WTC11 (cell line): ENCODE data around the gene FAM161A. TPM values are rescaled to one million over a fixed set of nuclear protein-coding genes. Genes with fewer than 3 reads are reported as not detected.
"Not testable (repeated sequence)": the region's sequence is repeated elsewhere in the genome, so short reads cannot be mapped to it uniquely, and the experiment has no call there.

ENCODE experiments used
- ATAC-seq: fragments of 200-7000 bp; cut with Tn5 transposase; 2 replicates; pipeline ENCODE4 v1.10.0; 2021; ENCODE audit warnings: mild to moderate bottlenecking, moderate library complexity
- CTCF ChIA-PET: fragments of 300-600 bp; sonication (Branson Sonifier 250); formaldehyde crosslinking; loops from one replicate; lab custom pipeline; 2021; ENCODE audit warnings: antibody characterized with exemption; lab: Charles Lee
- POLR2A ChIA-PET: fragments of 350-600 bp; sonication (Branson Sonifier 250); formaldehyde crosslinking; loops from one replicate; lab custom pipeline; 2021; ENCODE audit warnings: antibody characterized with exemption; lab: Charles Lee
- DNase-seq: peaks from one replicate; pipeline ENCODE4 v3.0.0; 2021; ENCODE audit warnings: low spot score
- H3K27ac Mint-ChIP-seq: 2 replicates; pipeline ENCODE4 v1.8.0; 2021; ENCODE audit warnings: mixed read lengths
- H3K27me3 Mint-ChIP-seq: 2 replicates; pipeline ENCODE4 v1.8.0; 2021; ENCODE audit warnings: low read depth, mild to moderate bottlenecking, moderate library complexity, mixed read lengths
- H3K36me3 Mint-ChIP-seq: 2 replicates; pipeline ENCODE4 v1.8.0; 2021; ENCODE audit warnings: mixed read lengths
- H3K4me1 Mint-ChIP-seq: 2 replicates; pipeline ENCODE4 v1.8.0; 2022; ENCODE audit warnings: mixed read lengths
- H3K4me3 Mint-ChIP-seq: 2 replicates; pipeline ENCODE4 v1.8.0; 2021; ENCODE audit warnings: mild to moderate bottlenecking, moderate library complexity, mixed read lengths
- H3K9me3 Mint-ChIP-seq: 2 replicates; pipeline ENCODE4 v1.8.0; 2021; ENCODE audit warnings: mixed read lengths
- AFF4 ChIP-seq: sonication (generic); formaldehyde crosslinking; IDR thresholded peaks from 2 replicates; pipeline ENCODE4 v1.8.1; 2023; ENCODE audit warnings: mild to moderate bottlenecking, missing genetic modification reagents, borderline replicate concordance
- CBFB ChIP-seq: sonication (generic); formaldehyde crosslinking; IDR thresholded peaks from 2 replicates; pipeline ENCODE4 v1.8.1; 2022; ENCODE audit warnings: mild to moderate bottlenecking, low read depth, missing genetic modification reagents
- FOXK1 ChIP-seq: sonication (generic); formaldehyde crosslinking; IDR thresholded peaks from 2 replicates; pipeline ENCODE4 v1.8.0; 2022; ENCODE audit warnings: mild to moderate bottlenecking, moderate library complexity, missing genetic modification reagents
- HMGXB4 ChIP-seq: sonication (generic); formaldehyde crosslinking; IDR thresholded peaks from 2 replicates; pipeline ENCODE4 v1.8.1; 2023; ENCODE audit warnings: mild to moderate bottlenecking, moderate library complexity, missing genetic modification reagents
- JAZF1 ChIP-seq: fragments of 250-450 bp; sonication (Bioruptor Pico); IDR thresholded peaks from 2 replicates; pipeline ENCODE4 v1.9.0; 2021; ENCODE audit warnings: moderate library complexity, mild to moderate bottlenecking, inconsistent platforms
- MAX ChIP-seq: sonication (generic); formaldehyde crosslinking; IDR thresholded peaks from 2 replicates; pipeline ENCODE4 v1.8.0; 2022; ENCODE audit warnings: mild to moderate bottlenecking, missing genetic modification reagents
- MYBL2 ChIP-seq: sonication (generic); formaldehyde crosslinking; IDR thresholded peaks from 2 replicates; pipeline ENCODE4 v1.8.1; 2023; ENCODE audit warnings: mild to moderate bottlenecking, moderate library complexity, missing genetic modification reagents
- NFE2L1 ChIP-seq: sonication (generic); formaldehyde crosslinking; IDR thresholded peaks from 2 replicates; pipeline ENCODE4 v1.8.1; 2023; ENCODE audit warnings: missing genetic modification reagents
- PRRX2 ChIP-seq: fragments of 250-450 bp; sonication (Bioruptor Pico); IDR thresholded peaks from 2 replicates; pipeline ENCODE4 v1.8.0; 2021; ENCODE audit warnings: mild to moderate bottlenecking
- TCF7 ChIP-seq: sonication (generic); formaldehyde crosslinking; IDR thresholded peaks from 2 replicates; pipeline ENCODE4 v1.8.0; 2022; ENCODE audit warnings: mild to moderate bottlenecking, low read depth, missing genetic modification reagents, moderate library complexity
- ZMAT4 ChIP-seq: fragments of 250-450 bp; sonication (Bioruptor Pico); IDR thresholded peaks from 2 replicates; pipeline ENCODE4 v1.9.0; 2021; ENCODE audit warnings: mild to moderate bottlenecking
- ZNF121 ChIP-seq: sonication (generic); formaldehyde crosslinking; IDR thresholded peaks from 2 replicates; pipeline ENCODE4 v1.8.0; 2023; ENCODE audit warnings: missing genetic modification reagents
- ZNF396 ChIP-seq: fragments of 250-450 bp; sonication (Bioruptor Pico); IDR thresholded peaks from 2 replicates; pipeline ENCODE4 v1.8.0; 2021; ENCODE audit warnings: mild to moderate bottlenecking, moderate library complexity, borderline replicate concordance
- ZNF423 ChIP-seq: fragments of 250-450 bp; sonication (Bioruptor Pico); IDR thresholded peaks from 2 replicates; pipeline ENCODE4 v2.1.2; 2022; ENCODE audit warnings: mild to moderate bottlenecking, moderate library complexity
- ZSCAN18 ChIP-seq: fragments of 250-450 bp; sonication (Bioruptor Pico); IDR thresholded peaks from 2 replicates; pipeline ENCODE4 v2.1.2; 2022; ENCODE audit warnings: mild to moderate bottlenecking, moderate library complexity
- total RNA-seq: library from RNA; stranded (reverse); gene quantifications from 3 replicates; pipeline ENCODE4 v1.2.3, GENCODE V29; 2021
- TF ChIP-seq, protein P1 (sequence below): sonication (generic); formaldehyde crosslinking; IDR thresholded peaks from 2 replicates; pipeline ENCODE4 v1.8.1; 2023; ENCODE audit warnings: mild to moderate bottlenecking, missing genetic modification reagents, moderate library complexity
- TF ChIP-seq, protein P2 (sequence below): sonication (generic); formaldehyde crosslinking; IDR thresholded peaks from 2 replicates; pipeline ENCODE4 v1.8.0; 2022; ENCODE audit warnings: mild to moderate bottlenecking, missing genetic modification reagents

Gene FAM161A
- total RNA-seq, 1 experiment from 2014 or later: 12.4 TPM

DNA sequence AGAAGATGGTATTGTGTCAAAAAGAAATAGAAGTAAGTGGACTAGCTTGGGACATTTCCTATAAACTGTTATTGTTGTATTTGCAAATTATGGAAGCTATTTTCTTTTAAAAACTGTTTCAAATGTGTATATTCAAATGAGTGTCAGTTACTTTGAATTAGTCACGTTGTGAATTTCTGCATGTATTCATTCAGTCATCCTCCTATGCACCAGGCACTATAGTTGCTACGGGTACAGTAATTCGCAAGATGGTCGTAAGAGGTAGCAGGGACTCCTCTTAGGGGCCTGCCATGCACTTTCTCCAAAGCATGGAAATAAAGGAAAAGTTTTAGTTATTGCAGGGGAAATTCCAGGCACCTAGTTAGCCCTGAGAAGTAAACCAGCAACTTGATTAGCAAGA, 51.3 kb downstream of the FAM161A start:
- ATAC-seq (no peak), DNase-seq (no peak)
- no peaks in the 10 kb centered on the region for H3K36me3 Mint-ChIP-seq
- TF ChIP-seq ZNF121 (CRISPR knock-in tag) (no peak), JAZF1 (CRISPR knock-in tag) (no peak), AFF4 (no peak), HMGXB4 (CRISPR knock-in tag) (no peak), ZNF423 (CRISPR knock-in tag) (no peak), ZSCAN18 (CRISPR knock-in tag) (no peak)
- CTCF ChIA-PET: no interaction called here
- H3K4me3 Mint-ChIP-seq: no peak overlapping the region
- H3K4me1 Mint-ChIP-seq: peaks cover 3% of the 10 kb centered on the region
- H3K27ac Mint-ChIP-seq: no peak overlapping the region
- H3K9me3 Mint-ChIP-seq: peaks cover 7% of the 10 kb centered on the region
- peaks cover 3% of the 10 kb centered on the region; the same call in 1 of the 2 replicates for H3K27me3 Mint-ChIP-seq
- POLR2A ChIA-PET: interaction anchor here (0.5 kb wide), 1 partner anchor 58 kb away, joined by 10 read pairs; no protein-coding TSS in a partner anchor

GRCh38 chr2:61799099-61799498, 54.8 kb downstream of the FAM161A start:
- TF ChIP-seq MAX (no peak), NFE2L1 (CRISPR knock-in tag) (no peak), ZNF396 (no peak)
- TF ChIP-seq, protein P1, sequence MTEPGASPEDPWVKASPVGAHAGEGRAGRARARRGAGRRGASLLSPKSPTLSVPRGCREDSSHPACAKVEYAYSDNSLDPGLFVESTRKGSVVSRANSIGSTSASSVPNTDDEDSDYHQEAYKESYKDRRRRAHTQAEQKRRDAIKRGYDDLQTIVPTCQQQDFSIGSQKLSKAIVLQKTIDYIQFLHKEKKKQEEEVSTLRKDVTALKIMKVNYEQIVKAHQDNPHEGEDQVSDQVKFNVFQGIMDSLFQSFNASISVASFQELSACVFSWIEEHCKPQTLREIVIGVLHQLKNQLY: no peak
- POLR2A ChIA-PET: no interaction called here
- CTCF ChIA-PET: no interaction called here
- Mint-ChIP-seq H3K4me3 (no peak overlapping the region), H3K4me1 (peaks cover 3% of the 10 kb centered on the region), H3K27ac (no peak overlapping the region), H3K9me3 (peaks cover 7% of the 10 kb centered on the region), H3K27me3 (peaks cover 9% of the 10 kb centered on the region), H3K36me3 (no peaks in the 10 kb centered on the region)
- DNase-seq (no peak), ATAC-seq (no peak)

DNA sequence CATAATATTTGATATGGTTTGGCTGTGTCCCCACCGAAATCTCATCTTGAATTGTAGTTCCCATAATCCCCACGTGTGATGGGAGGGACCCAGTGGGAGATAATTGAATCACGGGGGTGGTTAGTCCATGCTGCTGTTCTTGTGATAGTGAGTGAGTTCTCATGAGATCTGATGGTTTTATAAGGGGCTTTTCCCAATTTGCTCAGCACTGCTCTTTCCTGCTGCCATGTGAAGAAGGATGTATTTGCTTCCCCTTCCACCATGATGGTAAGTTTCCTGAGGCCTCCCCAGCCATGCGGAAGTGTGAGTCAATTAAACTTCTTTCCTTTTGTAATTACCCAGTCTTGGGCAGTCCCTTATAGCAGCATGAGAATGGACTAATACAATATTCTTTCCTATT, 56.4 kb downstream of the FAM161A start:
- H3K4me3 Mint-ChIP-seq, CTCF ChIA-PET, H3K4me1 Mint-ChIP-seq, H3K36me3 Mint-ChIP-seq, H3K27ac Mint-ChIP-seq, ATAC-seq, POLR2A ChIA-PET, H3K9me3 Mint-ChIP-seq, DNase-seq: not testable (repeated sequence)
- H3K27me3 Mint-ChIP-seq: peaks cover 17% of the 10 kb centered on the region

- no peak for ATAC-seq
- peaks cover 20% of the 10 kb centered on the region for H3K27me3 Mint-ChIP-seq
- H3K9me3 Mint-ChIP-seq: peaks cover 7% of the 10 kb centered on the region
- no peak for DNase-seq
- peaks cover 3% of the 10 kb centered on the region; the same call in 1 of the 2 replicates for H3K4me1 Mint-ChIP-seq
- no peaks in the 10 kb centered on the region for H3K36me3 Mint-ChIP-seq
- ChIA-PET CTCF (no interaction called here), POLR2A (interaction anchor here (0.6 kb wide), 1 partner anchor 497 kb away, joined by 3 read pairs; no protein-coding TSS in a partner anchor)
- no peak overlapping the region for H3K4me3 Mint-ChIP-seq
- H3K27ac Mint-ChIP-seq: no peak overlapping the region
- TF ChIP-seq MYBL2 (CRISPR knock-in tag) (no peak), ZMAT4 (CRISPR knock-in tag) (no peak), PRRX2 (CRISPR knock-in tag) (no peak), JAZF1 (CRISPR knock-in tag) (no peak), CBFB (CRISPR knock-in tag) (no peak), TCF7 (CRISPR knock-in tag) (no peak), FOXK1 (CRISPR knock-in tag) (no peak), ZNF121 (CRISPR knock-in tag) (no peak)
- TF ChIP-seq, protein P2, sequence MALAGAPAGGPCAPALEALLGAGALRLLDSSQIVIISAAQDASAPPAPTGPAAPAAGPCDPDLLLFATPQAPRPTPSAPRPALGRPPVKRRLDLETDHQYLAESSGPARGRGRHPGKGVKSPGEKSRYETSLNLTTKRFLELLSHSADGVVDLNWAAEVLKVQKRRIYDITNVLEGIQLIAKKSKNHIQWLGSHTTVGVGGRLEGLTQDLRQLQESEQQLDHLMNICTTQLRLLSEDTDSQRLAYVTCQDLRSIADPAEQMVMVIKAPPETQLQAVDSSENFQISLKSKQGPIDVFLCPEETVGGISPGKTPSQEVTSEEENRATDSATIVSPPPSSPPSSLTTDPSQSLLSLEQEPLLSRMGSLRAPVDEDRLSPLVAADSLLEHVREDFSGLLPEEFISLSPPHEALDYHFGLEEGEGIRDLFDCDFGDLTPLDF (CRISPR knock-in tag): no peak
These were observed 58.5 kb downstream of the FAM161A start for GRCh38 chr2:61795408-61795807.
